ENCODE measurements around the gene PIK3R3.
A peak's percentile ranks its signal among the peaks of the same experiment; 100 is the strongest.

Gene PIK3R3

DNA sequence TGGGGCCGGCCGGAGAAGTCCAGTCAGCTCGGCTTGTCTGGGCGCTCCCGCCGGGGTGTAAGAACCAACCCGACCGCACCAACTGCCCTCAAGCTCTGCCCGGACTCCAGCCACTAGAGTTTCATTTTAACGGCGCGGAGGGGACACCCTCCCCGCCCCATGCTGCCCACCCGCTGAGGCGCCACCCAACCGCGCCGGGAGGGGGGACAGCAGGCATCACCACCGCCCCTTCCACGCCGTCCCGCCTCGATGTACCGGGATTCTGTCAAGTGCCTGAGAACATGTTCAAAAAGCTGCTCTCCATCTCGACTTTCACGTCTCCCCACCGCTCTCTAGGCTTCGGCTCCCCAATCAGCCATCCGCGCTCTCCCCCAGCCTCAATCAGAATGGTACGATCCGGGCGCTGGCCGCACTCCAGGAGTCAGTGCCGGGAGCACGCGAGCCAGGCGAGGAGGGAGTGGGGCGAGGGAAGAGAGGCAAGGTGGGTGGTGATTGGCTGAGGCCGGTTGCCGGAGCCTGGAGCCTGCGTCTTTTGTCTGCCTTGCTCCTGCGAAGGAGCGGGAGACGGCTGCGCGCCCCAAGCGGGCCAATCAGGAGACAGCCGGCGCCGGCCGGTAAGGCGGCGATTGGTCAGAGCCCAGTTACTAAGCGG lies at the start of gene PIK3R3:
PIK3R3 (minus strand) TSS at position 101 of the 652 bp plus-strand sequence. CDS start 677 bp downstream, outside the sequence.
- H3K9me3 Mint-ChIP-seq = no peaks in the 10 kb centered on the region
- peaks cover 49% of the 10 kb centered on the region for H3K27me3 Mint-ChIP-seq
- H3K27ac Mint-ChIP-seq = peak within 1 kb of the TSS; percentile 92
- H3K4me3 Mint-ChIP-seq = peak within 1 kb of the TSS; percentile 93
- peaks cover 2% of the 10 kb centered on the region for H3K36me3 Mint-ChIP-seq
- peaks cover 31% of the 10 kb centered on the region for H3K4me1 Mint-ChIP-seq

DNA sequence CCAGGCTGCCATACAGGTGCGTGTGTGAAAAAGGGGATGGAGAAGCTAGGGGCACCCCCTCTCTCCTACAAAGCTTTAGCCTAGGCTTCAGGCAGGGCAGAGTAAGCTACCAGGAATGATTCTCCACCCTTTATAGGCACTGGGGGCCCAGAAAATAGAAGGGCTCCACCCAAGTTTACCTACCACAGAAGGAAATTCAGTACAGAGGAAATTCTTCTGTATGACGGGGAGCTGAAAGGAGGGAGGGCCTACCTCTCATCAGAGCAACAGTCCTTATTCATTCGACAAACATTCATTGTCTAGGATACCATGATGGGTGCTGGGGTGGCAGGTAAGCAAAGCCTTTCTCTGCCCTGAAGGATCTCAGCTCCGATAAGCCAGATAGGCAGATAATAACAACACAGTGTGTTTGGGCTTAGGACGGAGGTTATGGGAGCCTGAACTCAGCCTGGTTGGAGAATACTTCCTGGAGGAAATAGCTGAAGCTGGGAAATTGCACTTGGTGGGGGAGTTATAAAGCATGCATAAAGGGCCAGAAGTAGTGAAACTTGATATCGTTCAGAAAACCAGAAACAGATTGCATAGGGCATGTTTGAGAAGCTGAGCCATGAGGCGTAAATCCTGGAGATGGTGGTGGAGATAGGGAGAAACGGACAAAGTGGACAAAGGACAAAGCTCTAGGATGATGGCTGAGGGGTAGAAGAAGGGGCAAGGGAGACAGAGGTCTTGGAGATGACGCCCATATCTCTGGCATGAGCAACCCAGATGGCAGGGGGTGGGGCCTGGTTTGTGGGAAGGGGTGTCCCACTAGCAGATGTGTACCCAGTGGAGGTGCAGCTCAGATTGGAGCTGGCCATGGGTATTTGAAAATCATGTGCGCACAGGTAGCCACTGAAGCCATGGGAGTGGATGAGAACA lies 49.2 kb upstream of the PIK3R3 start:
- Mint-ChIP-seq H3K27me3 (no peaks in the 10 kb centered on the region), H3K9me3 (no peaks in the 10 kb centered on the region), H3K36me3 (peaks cover 2% of the 10 kb centered on the region), H3K4me1 (peaks cover 24% of the 10 kb centered on the region), H3K4me3 (no peak overlapping the region), H3K27ac (no peak overlapping the region)

DNA sequence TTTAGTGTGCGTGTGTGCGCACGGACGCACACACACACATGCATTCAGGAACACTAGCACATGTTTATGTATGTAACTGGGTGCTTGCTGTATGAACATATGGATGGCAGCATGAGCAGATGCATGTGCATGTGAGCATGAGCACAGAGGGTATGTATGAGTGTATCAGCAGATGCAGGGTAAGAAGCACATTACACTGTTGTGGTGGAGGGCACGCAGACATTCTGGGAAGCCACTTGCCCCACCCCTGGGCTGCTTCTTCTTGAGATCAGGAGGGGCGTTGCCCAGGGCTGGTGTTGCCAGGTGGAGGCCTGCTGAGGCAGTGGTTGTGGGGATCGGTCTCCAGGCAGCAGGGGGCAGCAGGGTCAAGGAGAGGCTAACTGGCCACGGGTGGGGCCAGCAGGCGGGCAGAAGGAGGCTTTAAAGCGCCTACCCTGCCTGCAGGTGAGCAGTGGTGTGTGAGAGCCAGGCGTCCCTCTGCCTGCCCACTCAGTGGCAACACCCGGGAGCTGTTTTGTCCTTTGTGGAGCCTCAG lies 47.7 kb upstream of the PIK3R3 start:
- H3K27ac Mint-ChIP-seq = no peak overlapping the region
- no peaks in the 10 kb centered on the region for H3K27me3 Mint-ChIP-seq
- no peaks in the 10 kb centered on the region for H3K9me3 Mint-ChIP-seq
- H3K36me3 Mint-ChIP-seq = no peaks in the 10 kb centered on the region
- no peak overlapping the region for H3K4me3 Mint-ChIP-seq
- H3K4me1 Mint-ChIP-seq = peaks cover 15% of the 10 kb centered on the region

DNA sequence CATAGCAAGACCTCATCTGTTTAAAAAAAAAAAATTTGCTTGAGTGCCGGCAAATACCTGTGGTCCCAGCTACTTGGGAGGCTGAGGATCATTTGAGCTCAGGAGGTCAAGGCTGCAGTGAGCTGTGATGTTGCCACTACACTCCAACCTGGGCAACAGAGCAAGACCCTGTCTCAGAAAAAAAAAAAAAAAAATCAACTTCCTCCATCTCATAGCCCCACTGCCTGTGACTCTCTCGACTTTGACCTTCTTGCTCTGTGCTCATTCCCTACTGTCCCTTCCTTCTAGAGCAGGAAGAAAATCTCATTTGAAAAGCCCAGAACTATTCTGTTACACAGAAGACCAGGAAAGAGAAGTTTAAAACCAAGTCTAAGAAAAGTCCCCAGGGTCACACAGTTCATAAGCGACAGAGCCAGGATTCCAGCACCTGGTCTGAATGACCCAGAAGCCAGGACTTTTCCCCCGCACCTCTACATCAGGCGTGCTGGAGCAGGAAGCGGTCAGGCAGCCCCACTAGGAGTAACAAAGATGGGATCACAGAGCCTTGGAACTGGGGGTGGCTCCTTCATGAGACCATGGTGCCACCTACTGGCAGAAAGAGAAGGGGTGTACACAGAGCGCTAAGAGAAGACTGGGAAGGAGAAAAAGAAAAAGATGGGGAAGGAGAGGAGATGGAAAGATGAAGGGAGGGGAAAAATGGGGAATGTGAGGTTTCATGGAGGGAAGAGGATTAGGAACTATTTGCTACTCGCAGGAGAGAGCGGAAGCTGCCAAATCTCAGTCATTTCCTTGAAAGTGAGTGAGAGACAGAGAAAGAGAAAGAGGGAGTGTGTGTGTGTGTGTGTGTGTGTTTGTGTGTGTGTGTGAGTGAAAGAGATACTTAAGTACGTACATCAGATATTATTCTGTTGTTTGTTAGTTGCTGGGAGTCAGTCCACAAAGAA lies 47.0 kb upstream of the PIK3R3 start:
- H3K36me3 Mint-ChIP-seq = no peaks in the 10 kb centered on the region
- H3K4me1 Mint-ChIP-seq = peaks cover 7% of the 10 kb centered on the region
- no peak overlapping the region for H3K27ac Mint-ChIP-seq
- no peaks in the 10 kb centered on the region for H3K9me3 Mint-ChIP-seq
- H3K4me3 Mint-ChIP-seq = no peak overlapping the region
- H3K27me3 Mint-ChIP-seq = no peaks in the 10 kb centered on the region

DNA sequence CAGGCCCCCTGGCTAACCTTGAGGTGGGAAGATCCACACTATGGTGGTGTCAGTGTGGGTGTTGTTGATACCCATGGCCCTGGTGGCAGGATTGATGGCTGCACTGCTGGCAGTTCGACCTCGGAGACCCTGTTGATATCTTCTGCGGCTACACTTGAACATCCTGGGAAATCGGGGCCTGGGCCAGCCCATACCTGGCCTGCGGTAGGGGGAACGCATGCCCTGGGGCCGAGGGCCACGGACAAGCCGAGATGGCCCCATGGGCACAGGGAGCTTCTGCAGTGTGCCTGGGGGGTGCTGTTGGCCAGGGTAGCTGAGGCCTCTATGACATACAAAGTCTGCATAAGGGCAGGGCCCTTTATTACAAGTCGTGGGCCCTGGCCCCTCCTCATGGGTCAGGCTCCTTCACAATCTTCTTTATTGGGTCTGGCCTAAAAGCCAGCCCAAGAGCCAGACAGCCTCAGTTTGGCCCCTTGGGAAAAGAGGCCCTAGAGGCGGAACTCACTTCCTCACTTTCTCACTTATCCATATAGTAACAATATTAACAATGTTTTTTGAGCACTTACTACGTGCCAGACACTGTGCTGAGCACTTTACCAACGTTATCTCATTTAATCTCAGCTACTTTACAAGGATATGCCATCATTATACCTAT lies 43.9 kb upstream of the PIK3R3 start, which contains the start of gene P3R3URF:
P3R3URF (minus strand) TSS at position 278 of the 655 bp plus-strand sequence; CDS start at position 261, 17 bp downstream.
- Mint-ChIP-seq H3K4me3 (no peak within 1 kb of the TSS), H3K27me3 (no peaks in the 10 kb centered on the region), H3K36me3 (no peaks in the 10 kb centered on the region), H3K4me1 (no peaks in the 10 kb centered on the region), H3K9me3 (no peaks in the 10 kb centered on the region), H3K27ac (no peak within 1 kb of the TSS)

DNA sequence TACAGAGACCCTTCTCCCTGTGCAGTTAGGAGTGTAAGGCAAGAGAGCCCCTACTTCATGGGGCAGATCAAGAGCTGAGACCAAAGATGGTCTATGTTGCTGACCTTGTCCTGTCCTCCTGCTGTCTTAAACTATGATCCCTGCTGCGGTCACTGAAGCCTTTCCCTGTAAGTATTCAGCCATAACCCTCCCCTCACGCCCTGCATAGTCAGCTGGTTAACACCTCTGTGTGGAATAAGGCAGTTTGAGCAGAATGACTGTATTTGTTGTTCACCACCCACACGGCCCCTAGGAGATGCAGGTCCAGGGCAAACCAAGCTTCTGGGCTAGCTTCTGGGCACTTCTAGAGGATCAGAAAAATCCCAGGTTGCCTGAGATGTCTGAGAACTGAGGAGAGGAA lies 42.8 kb upstream of the PIK3R3 start:
- no peaks in the 10 kb centered on the region for H3K27me3 Mint-ChIP-seq
- H3K4me1 Mint-ChIP-seq = no peaks in the 10 kb centered on the region
- H3K4me3 Mint-ChIP-seq = no peak overlapping the region
- no peak overlapping the region for H3K27ac Mint-ChIP-seq
- no peaks in the 10 kb centered on the region for H3K9me3 Mint-ChIP-seq
- no peaks in the 10 kb centered on the region for H3K36me3 Mint-ChIP-seq

DNA sequence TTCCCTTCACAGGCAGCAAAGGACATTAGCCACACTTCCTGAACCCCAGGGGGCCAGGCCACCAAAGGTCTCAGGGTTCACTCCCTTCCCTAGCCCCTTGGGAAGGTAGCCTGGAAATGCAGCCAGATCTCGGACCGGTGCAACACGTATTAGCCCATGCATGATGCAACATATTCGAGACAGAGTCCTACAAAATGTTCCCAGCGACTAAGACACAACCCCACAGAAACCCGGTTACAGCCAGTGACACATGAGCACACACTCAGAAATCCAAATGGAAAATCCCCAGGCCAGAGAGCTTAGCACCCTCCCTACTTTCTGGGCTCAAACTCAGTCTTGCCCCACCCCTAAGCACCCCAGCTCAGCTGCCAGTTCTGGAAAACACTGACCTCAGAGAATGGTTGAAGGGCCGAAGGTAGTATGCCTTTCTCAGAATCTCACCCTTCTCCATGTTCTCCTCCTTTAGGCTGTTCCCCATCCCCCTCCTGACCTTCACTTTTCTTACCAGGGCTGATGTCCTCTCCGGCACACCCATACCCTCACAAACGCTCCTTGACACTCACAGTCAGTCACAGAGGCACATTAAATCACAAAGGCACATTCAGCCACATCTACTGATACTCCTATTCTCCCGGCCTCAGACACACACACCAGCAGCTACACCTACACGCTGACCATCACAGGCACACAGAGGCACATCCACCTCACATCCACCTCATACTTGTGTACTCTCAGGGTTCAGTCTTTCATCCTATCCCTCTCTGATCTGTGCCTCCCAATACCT lies 42.2 kb upstream of the PIK3R3 start, which contains the start of gene TSPAN1:
TSPAN1 (plus strand) TSS at position 640 of the 784 bp plus-strand sequence. CDS start 6,021 bp downstream, outside the sequence.
- Mint-ChIP-seq H3K9me3 (no peaks in the 10 kb centered on the region), H3K4me1 (no peaks in the 10 kb centered on the region), H3K4me3 (no peak within 1 kb of the TSS), H3K27ac (no peak within 1 kb of the TSS), H3K36me3 (no peaks in the 10 kb centered on the region), H3K27me3 (no peaks in the 10 kb centered on the region)

DNA sequence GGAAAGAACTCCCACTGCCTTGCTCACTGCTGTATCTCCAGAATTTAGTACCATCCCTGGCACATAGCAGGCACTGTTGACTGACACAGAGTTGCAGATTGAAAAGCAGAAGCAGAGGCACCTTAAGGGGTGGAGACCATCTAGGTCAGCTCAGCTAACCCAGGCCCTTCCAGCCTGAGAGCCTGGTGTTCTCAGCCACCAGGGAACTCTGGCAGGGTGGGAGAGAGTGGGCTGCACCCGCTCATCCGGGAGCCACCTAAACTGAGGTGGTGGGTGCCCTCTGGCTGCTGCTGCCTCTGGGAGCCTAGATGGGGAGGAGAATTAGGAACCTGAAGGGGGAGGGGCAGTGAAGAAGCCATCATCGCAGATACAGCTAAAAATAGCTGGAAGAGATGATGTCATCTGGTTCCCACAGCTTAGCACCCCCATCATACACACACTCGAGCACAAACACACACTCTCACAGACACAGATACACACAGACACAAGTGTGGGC lies 41.0 kb upstream of the PIK3R3 start:
- Mint-ChIP-seq H3K4me3 (no peak overlapping the region), H3K27ac (no peak overlapping the region), H3K36me3 (no peaks in the 10 kb centered on the region), H3K9me3 (no peaks in the 10 kb centered on the region), H3K27me3 (no peaks in the 10 kb centered on the region), H3K4me1 (no peaks in the 10 kb centered on the region)

DNA sequence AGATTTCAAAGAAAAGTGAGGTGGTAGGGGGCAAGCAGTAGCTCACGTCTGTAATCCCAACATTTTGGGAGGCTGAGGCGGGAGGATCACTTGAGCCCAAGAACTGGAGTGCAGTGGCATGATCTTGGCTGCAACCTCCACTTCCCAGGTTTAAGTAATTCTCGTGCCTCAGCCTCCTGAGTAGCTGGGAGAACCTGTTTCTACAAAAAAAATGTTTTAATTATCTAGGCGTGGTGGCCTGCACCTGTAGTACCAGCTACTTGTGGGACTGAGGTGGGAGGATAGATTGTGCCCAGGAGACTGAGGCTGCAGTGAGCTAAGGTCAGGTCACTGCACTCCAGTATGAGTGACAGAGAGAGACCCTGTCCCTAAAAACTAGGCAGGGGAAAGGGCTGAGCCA lies 39.9 kb upstream of the PIK3R3 start:
- H3K9me3 Mint-ChIP-seq = no peaks in the 10 kb centered on the region
- no peak overlapping the region for H3K27ac Mint-ChIP-seq

DNA sequence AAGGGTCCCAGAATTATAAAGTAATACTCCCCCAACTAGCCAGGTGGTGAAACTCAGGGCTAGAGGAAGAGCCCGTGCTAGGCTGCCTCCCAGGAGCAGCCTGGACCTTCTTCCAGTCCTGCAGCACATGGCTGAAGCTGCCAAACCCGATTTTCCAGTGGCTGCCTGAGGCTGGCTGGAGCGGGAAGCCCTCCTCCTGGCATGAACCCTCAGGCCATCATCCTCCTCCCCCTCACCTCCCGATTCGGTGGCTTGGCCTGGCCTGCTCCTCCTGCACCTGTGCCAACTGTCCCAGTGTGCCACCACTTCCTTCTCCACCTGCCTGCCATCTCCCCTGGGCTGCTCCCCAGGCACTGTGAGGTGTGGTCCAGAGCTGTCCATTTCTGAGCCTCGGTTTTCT lies 39.4 kb upstream of the PIK3R3 start:
- H3K27ac Mint-ChIP-seq = no peak overlapping the region
- H3K27me3 Mint-ChIP-seq = no peaks in the 10 kb centered on the region
- no peak overlapping the region for H3K4me3 Mint-ChIP-seq
- peaks cover 10% of the 10 kb centered on the region for H3K4me1 Mint-ChIP-seq
- no peaks in the 10 kb centered on the region for H3K9me3 Mint-ChIP-seq
- H3K36me3 Mint-ChIP-seq = no peaks in the 10 kb centered on the region

More for the DNA sequence above, 39.9 kb upstream of the PIK3R3 start:
- Mint-ChIP-seq H3K4me1 (peaks cover 6% of the 10 kb centered on the region), H3K4me3 (no peak overlapping the region), H3K27me3 (no peaks in the 10 kb centered on the region), H3K36me3 (no peaks in the 10 kb centered on the region)

DNA sequence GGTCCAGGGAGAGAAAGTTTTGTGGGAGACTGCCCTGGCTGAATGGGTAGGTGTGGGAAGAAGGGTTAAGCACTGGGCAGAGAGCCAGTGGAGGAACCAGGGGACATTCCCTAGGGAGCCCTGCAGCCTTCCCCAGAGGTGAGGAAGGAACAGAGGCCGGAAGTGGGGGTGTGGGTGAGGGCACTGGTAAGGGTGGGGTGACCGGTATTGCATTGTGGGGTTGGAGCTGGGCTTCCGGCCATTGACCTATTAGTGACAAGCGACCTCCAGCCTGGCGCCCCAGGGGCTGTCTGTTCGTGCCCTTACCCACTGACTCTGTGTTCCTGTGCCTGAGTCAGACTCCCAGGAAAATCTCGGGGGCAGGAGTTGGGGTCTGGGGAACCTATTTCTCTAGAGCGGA lies 38.9 kb upstream of the PIK3R3 start:
- H3K4me3 Mint-ChIP-seq = no peak overlapping the region
- H3K27me3 Mint-ChIP-seq = no peaks in the 10 kb centered on the region
- no peaks in the 10 kb centered on the region for H3K9me3 Mint-ChIP-seq
- H3K4me1 Mint-ChIP-seq = peaks cover 16% of the 10 kb centered on the region
- H3K36me3 Mint-ChIP-seq = no peaks in the 10 kb centered on the region
- H3K27ac Mint-ChIP-seq = no peak overlapping the region

DNA sequence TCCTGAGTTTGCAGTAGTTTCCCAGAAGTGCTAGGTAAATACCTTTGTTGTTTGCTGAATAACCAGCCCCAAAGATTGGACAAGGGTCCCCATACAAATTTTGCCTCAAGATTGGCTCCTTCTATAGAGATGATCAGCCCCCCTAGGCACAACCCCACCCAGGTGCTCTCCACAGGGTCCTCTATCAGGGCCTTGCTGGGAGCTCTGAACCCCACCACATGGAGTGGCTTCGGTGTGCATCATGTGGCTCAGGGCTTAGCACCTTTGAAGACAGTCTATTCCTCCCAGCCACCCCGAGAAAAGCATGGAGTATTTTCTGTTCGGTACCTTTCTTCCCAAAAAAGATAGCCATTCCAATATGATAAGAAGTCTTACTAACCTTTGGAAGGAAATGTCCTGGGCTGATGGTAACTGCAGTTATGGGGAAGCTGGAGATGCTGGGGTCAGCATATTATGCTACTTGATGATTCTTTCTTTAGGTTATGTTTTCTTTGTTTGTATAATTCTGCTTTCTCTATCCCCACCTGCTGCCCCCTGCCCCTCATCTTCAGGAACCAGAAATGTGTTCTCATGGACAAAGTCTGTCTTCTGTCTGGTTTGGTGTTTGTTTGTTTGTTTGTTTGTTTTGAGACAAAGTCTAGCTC lies 37.5 kb upstream of the PIK3R3 start:
- Mint-ChIP-seq H3K4me1 (peaks cover 19% of the 10 kb centered on the region), H3K27ac (no peak overlapping the region), H3K4me3 (no peak overlapping the region), H3K27me3 (no peaks in the 10 kb centered on the region), H3K9me3 (no peaks in the 10 kb centered on the region), H3K36me3 (no peaks in the 10 kb centered on the region)

DNA sequence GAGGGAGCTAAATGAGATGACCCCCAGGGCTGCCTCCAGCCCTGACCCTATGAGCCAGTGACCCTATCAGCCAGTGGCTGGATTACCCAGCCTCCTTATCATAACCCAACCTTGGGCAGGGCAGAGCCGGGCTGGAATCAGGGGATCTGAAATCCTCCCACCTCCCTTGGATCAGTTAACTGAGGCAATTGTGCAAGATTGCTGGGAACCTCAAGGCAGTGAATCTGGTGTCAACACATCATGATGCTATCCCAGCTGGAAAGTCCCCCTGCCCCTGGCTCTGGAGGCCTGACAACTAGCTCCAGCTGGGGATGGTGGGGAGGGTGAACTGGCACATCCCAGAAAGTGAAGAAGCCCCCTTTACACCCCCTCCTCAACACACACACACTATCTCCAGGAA lies 36.0 kb upstream of the PIK3R3 start:
- no peak overlapping the region for H3K27ac Mint-ChIP-seq
- no peaks in the 10 kb centered on the region for H3K36me3 Mint-ChIP-seq
- no peaks in the 10 kb centered on the region for H3K27me3 Mint-ChIP-seq
- H3K4me3 Mint-ChIP-seq = peak overlapping the region; percentile 16
- H3K9me3 Mint-ChIP-seq = no peaks in the 10 kb centered on the region
- H3K4me1 Mint-ChIP-seq = peaks cover 19% of the 10 kb centered on the region
